ENCODE results near the gene TMPO.
"Not testable (repeated sequence)": the region's sequence is repeated elsewhere in the genome, so short reads cannot be mapped to it uniquely, and the experiment has no call there.

Gene TMPO

GRCh38 chr12:98515287-98516110 is at the start of gene TMPO:
TSS of gene TMPO (plus strand) at chr12:98515590. CDS start at chr12:98515868, 278 bp downstream.
- DNase-seq = peak; percentile 59

DNA sequence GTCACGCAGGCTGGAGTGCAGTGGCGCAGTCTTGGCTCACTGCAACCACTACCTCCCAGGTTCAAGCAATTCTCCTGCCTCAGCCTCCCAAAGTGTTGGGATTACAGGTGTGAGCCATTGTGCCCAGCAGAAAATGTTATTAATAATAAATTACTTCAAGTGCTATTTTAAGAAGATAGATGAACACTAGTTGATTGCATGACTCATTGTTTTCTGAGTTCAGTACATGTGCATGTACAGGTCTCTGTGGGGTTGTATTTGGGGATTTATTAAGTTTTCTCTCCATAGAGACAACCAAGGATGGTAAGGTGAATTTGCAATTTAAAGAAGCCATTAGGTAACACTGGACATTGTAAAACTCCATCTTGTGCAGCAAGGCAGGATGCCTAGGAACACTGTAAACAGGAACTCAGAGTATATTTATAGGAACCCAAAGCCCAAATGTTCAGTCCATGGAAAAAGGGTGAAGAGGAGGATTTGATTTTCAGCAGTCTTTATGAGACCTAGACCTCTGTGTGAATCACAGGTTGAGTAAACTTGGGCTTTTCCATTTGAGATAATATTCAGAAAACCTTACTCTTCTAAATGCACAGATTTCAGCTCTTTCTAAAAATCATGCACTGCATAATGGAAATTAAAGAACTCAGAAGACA is 49.3 kb upstream of the TMPO start:
- DNase-seq = no peak

DNA sequence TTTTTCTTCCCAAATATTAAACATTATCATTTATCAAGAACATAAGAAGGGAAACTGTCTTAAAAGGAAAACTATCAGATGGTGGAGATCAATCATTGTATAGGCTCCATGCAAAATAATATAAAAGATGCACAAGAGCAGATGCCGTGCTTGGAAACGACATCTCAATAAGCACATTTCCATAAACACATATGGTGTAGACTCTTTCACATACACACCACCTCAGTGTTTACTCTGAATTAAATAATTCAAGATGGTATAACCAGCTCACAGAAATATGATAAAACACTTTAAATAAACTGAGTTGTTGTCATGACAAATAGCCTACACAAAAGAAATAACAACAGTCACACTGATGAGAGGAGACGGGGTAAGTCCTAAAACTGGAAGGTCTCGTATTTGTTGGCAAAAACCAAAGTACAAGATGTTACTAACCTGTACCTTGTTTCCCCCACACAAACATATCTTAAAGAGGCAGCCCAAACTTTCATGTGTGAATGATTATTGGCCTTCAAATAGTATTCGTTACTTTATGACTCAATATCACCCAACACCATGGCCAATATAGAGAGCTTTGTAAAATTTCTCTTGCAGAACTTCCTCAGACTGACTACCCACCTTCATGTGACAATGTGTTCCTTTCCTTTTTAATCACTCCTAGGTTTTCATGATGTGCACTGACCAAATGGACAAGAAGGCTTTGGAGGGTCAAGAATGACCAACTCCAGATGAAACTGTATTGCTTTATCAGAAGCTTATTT is 48.6 kb upstream of the TMPO start:
- DNase-seq = no peak

DNA sequence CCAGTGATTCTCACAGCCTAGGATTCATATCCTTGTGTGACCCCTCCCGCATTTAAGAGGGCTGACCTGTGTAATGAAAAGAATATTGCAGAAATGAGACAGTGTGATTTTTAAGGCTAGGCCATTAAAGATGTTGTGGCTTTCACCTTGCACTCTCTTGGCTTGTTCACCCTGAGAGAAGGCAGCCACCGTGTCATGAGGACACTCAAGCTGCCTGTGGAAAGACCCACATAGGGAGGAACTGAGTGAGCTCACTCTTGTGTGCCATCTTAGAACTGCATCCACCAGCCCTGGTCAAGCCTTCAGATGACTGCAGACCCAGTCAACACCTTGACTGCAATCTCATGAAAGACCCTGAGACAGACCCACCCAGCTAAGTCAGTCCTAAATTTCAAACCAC is 46.3 kb upstream of the TMPO start:
- no peak for DNase-seq

GRCh38 chr12:98470469-98471082 is 44.8 kb upstream of the TMPO start:
- DNase-seq = no peak

DNA sequence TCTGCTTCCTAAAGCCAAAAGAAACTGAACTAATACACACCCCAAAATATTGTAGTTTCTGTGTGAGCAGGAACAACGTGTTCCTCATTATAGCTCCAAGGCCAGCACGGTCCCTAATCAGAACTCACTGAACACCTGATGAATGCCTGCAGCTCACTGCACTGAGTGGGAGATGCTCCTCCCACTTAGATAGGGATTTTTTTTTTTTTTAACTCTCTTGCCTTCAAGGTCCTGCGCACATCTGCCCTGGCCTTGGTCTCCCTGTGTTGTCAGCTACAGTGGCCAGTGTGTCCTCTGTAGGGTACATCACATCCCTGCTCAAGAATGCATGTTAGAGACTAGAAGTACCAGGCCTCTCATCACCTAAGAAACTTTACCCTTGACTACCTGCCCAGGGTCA is 44.3 kb upstream of the TMPO start:
- no peak for DNase-seq

GRCh38 chr12:98475565-98475908 is 39.9 kb upstream of the TMPO start:
- no peak for DNase-seq

DNA sequence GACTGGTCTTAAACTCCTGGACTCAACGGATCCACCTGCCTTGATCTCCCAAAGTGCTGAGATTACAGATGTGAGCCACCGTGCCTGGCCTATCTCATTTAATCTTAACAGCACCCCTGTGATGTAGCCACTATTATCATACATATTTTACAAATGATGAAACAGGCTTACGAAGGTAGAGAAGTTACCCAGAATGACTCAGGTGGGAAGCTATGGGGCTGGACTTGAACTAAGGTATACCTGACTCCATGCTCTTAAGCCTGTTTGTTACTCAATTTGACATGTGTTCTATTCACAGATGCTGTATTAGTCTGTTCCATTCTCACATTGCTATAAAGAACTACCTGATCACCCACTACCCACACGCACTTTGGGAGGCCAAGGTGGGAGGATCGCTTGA is 36.8 kb upstream of the TMPO start:
- no peak for DNase-seq

DNA sequence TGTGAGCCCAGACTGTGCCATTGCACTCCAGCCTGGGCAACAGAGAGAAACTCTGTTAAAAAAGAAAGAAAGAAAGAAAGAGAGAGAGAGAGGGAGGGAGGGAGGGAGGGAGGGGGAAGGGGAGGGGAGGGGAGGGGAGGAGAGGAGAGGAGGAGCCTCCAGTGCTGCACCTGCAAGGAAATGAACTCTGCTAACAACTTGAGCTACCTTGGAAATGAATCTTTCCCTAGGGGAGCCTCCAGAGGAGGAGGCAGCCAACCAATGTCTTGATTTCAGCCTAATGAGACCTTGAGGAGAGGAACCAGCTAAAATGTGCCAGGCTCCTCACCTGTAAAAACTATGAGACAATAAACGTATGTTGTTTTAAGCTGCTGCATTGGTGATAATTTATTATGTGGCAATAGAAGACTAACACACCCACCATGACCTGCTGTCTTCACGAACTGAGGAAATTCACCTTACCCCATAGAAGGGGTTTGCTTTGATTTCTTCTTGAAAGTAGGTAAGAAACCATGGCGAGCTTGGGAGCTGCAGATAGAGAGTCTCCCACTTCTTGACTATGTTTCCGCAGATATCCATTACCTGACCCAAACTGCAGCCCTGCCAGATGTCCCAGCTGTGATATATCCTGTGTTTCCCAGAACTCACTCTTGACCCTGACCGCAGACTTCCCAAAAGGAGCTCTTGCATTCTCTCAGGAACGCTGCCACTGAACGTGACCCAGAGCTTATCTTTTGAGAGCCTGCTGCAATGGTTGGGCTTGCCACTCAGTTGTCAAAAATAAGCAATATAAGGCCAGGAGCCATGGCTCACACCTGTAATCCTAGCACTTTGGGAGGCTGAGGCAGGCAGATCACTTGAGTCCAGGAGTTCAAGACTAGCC is 31.5 kb upstream of the TMPO start:
- DNase-seq = no peak

GRCh38 chr12:98485792-98486340 is 29.5 kb upstream of the TMPO start:
- no peak for DNase-seq

GRCh38 chr12:98488416-98488815 is 27.0 kb upstream of the TMPO start:
- DNase-seq = not testable (repeated sequence)

DNA sequence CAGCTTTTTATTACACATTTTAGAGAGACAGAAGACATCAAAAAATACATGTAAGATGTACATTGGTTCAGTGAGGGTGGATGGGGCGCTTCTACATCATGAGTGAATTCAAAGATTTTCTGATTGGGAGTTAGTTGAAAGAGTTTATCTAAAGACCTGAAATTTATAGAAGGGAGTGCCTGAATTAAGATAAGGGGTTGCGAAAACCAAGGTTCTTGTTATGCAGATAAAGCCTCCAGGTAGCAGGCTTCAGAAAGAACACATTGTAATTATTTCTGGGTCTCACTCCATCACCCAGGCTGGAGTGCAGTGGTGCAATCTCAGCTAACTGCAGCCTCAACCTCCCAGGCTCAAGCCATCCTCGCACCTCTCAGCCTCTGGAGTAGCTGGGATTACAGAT is 26.2 kb upstream of the TMPO start:
- DNase-seq = no peak

GRCh38 chr12:98490501-98491453 is 24.6 kb upstream of the TMPO start:
- DNase-seq = no peak

DNA sequence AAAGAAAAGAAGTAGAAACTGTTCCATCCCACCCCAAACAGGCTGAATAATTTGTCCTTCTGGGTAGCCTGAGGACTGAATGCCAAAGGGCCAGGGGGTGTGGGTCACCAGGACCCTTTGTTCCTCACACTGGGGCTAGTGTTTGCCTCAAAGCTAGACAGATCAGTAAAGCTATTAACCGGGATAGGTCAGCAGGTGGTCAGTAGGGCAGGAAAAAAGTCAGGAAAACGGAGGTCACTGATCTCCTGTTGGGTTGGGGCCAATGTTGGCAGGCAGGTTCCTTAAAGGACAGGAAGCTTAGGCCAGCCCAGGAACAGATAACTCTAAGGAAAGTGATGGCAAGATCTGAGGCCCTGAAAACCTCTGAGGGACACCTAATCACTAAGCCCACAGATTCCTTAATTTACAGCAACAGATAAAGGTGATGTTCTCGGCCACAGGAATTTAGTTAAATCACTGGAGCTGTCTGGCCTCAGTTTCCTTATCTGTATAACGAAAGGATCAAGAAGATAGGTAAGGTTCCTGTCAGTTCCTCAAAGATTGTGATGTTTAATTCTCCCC is 22.7 kb upstream of the TMPO start:
- DNase-seq = no peak

- not testable (repeated sequence) for DNase-seq
Measured at GRCh38 chr12:98501266-98501629, 14.1 kb upstream of the TMPO start.

GRCh38 chr12:98503342-98503591 is 12.1 kb upstream of the TMPO start:
- no peak for DNase-seq

GRCh38 chr12:98503592-98504367 is 11.6 kb upstream of the TMPO start:
- peak; percentile 78 for DNase-seq

- DNase-seq = no peak
Measured at GRCh38 chr12:98504368-98504617, 11.1 kb upstream of the TMPO start.

DNA sequence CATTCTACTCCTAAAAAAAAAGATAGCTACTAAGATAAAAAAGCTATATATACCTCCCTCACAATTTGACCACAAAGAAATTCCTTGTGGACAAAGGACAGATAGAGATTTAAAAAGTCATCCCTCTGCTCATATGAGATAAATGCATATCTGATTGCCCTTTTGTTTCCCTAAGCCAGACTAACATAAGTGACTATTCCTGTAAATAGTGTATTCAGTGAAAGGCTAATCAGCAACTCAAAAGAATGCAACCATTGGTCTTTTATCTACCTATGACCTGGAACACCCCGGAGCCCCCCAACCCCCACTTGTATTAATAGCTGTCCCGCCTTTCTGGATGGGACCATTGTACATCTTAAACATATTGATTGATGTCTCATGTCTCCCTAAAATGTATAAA is 6.3 kb upstream of the TMPO start:
- no peak for DNase-seq

DNA sequence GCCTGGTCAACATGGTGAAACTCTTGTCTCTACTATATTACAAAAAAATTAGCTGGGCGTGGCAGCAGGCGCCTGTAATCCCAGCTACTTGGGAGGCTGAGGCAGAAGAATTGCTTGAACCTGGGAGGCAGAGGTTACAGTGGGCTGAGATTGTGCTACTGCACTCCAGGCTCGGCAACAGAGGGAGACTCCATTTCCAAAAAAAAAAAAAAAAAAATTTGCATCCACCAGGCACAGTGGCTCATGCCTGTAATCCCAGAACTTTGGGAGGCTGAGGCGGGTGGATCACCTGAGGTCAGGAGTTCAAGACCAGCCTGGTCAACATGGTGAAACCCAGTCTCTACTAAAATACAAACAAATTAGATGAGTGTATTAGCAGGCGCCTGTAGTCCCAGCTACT is 3.6 kb upstream of the TMPO start:
- DNase-seq = not testable (repeated sequence)

Measured in SIG-M5 (cell line).